CD4-positive, alpha-beta T cell treated with Interleukin-21 for 1 hour (primary cell): ENCODE measurements around the gene CPNE2.
A peak's percentile ranks its signal among the peaks of the same experiment; 100 is the strongest.
"Not testable (repeated sequence)": the region's sequence is repeated elsewhere in the genome, so short reads cannot be mapped to it uniquely, and the experiment has no call there.

ENCODE experiments used
- DNase-seq: peaks from one replicate; pipeline ENCODE4 v3.0.0-alpha.2; 2020

The CPNE2 gene

GRCh38 chr16:57070424-57070823 is 22.0 kb upstream of the CPNE2 start:
- no peak for DNase-seq

- DNase-seq, result peak; percentile 45
Measured at GRCh38 chr16:57071081-57071732, 21.2 kb upstream of the CPNE2 start.

- DNase-seq, result no peak
Measured at GRCh38 chr16:57071831-57072582, 20.4 kb upstream of the CPNE2 start.

DNA sequence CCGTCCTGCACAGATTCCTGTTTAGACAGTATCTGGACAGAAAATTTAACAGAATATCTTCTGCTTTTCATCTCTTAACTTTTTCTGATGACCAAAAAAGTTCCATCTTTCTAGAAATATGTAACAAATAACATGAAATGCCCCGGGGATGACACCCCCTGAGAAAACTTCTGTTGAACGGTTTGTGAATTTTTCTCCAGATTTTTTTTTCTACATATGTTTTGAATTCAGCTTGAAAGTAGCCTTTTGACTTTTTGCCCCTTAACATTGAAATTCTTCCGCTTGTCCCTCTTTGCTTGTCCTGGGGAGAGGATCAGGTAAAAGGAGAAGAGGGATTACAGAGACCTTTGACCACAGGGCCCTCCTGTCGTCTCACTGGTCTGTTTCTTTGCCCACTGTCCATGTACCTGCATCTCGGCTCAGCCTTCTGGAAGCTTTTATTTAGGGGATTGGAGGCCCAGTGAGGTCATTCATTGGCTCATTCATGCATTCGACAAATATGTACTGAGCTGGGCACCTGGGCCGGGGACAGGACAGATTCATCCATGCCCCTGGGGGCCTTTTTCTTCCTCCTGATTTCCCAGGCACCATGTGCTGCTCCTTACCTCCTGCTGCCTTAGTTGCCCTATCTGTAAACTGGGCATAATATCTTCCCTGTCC is 19.6 kb upstream of the CPNE2 start:
- DNase-seq, result no peak

GRCh38 chr16:57077714-57078113 is 14.7 kb upstream of the CPNE2 start:
- no peak for DNase-seq

GRCh38 chr16:57081744-57082143 is 10.6 kb upstream of the CPNE2 start:
- DNase-seq, result no peak

DNA sequence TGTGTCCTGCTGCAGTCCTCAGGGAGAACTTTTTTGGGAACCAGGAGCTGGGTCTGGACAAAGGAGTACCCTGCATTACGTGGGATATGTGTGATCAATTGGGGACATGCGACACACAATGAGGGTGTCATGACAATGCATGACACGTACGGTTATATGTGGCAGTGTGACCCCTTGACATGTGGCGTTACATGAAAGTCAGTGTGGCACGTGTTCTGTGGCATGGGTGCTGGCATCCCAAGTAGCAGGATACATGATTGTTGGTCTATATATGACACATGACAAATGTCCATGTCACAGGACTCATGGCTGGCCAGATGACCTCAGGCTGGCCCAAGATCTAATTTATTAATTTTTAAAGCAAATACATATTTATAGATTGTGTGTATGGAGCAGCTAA is 9.7 kb upstream of the CPNE2 start:
- no peak for DNase-seq

- DNase-seq, result no peak
Measured at GRCh38 chr16:57083485-57084126, 8.8 kb upstream of the CPNE2 start.

DNA sequence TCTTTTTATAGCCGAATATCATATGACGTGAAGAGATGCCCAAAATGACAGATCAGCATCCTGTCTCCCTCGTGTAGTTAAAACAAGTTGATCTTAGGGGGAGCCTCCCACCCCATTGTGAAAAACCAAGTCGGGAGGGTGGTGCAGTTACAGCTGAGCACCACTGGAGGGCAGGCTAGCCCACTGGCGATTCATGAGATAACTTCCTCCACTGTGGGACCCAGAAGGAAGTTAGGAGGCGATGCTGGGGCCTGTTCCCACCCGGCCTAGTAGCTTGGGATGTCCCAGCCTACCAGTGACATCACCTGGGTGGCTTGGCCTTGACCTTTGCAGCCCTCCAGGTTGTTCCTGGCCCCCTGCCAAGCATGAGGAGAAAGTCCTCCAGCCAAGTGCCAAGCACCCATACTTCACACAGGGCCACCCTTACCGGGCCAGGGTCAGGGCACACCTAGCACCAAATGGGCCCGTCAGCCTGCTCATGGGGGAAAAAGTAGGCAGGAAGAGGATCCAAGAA is 8.1 kb upstream of the CPNE2 start:
- DNase-seq, result peak; percentile 84

DNA sequence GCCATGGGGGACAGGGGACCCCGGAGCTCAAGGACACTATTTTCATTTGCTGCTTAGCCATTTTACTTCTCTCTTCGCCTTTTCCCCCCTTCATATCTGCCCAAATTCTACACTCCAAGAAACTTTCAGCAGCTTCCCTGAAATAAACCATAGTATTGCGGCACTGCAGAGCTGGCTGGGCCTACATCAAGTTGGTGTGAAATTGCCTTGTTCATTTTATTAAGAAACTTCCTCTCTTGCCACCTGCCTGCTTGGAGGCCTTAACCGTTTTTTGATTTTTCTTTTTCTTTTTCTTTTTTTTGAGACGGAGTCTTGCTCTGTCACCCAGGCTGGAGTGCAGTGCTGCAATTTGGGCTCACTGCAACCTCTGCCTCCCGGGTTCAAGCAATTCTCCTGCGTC is 7.4 kb upstream of the CPNE2 start:
- DNase-seq, result no peak

DNA sequence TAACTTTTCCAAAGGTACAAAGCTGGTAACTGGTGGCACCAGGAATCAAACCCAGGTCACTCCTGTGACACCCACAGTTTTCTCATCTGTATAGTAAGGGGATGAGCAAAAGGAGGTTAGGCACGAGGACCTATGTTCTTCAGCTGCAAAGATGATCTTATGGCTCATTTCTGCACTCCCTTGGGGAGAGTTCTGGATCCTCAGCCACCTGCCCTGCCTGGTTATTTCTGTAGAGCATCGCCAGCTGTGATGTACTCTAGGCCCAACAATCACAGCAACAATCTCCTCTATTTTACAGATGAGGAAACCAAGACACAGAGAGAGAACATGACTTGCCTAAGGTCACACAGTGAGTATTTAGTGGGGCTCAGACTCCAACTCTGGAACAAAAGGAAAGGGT is 5.4 kb upstream of the CPNE2 start:
- no peak for DNase-seq

DNA sequence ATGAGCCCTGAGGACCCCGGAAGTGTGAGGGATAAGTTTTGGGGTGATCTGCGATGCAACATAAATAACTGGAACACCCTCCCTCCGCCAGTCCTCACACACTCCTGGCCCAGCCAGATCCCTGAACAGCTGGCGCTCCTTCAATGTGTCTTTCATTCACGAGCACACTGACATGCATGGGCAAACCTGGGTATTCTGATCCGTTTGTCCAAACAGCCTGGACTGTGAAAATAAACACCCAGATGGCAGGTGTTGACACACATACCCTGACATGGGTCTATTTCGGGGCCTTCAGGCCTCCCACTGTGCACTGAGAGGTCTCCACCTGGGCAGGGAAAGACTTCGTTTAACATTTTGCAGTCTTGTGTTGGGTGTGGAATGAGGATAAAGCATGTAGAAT is 3.0 kb upstream of the CPNE2 start:
- no peak for DNase-seq

DNA sequence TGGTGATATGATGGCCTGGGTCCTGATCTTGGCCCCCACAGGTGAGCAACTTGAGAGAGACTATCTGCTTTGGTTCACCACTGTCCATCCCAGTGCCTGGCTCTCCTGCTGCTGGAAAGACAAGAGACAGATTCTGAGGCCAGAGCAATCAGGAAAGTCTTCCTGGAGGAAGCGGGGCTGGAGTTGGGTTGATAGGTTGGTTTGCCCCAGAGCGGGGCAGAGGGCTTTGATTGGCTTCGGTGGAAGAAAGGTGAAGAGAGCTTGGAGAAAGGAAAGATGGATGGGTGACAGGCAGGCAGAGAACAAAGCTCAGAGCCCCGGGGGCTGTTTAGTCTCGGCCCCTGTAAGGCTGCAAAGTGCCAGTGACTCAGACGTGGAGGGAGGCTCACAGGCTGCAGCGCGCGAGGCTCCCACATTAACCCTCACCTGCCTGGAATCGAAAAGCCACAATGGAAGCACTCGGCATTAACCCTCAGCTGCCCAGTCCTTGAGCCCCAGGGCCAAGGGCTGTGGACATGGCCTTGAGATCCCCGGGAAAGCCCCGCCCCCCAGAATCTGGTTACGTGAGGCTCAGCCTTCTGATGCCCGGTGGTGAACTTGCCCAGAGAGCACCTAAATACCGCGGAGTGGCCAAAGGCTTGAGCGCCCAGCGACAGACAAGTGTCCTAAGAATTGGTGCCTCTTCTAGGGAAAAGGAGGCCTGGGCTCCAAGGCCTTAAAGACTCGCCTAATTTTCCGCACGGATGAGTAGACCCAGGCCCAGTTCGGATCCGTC is 996 bp upstream of the CPNE2 start:
- no peak for DNase-seq

- DNase-seq, result peak; percentile 47
Measured at GRCh38 chr16:57092786-57093411, 516 bp downstream of the CPNE2 start.

- no peak for DNase-seq
Measured at GRCh38 chr16:57093666-57094564, 1.5 kb downstream of the CPNE2 start.

- DNase-seq, result no peak
Measured at GRCh38 chr16:57094911-57095310, 2.5 kb downstream of the CPNE2 start.

DNA sequence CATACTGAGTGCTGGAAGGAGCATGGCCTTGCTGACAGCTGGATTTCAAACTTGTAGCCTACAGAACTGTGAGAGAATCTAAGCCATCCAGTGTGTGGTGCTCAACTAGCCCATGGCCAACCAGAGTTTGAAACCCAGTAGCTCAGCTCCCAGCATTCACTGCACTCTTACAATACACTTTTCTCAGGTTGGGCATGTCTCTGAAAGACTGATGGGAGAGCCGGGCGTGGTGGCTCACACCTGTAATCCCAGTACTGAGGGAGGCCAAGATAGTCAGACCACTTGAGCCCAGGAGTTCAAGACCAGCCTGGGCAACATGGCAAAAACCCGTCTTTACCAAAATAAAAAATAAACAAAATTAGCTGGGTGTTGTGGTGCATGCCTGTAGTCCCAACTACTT is 3.8 kb downstream of the CPNE2 start:
- DNase-seq, result no peak

GRCh38 chr16:57096793-57097192 is 4.4 kb downstream of the CPNE2 start:
- no peak for DNase-seq

GRCh38 chr16:57098188-57098841 is 5.9 kb downstream of the CPNE2 start:
- no peak for DNase-seq

DNA sequence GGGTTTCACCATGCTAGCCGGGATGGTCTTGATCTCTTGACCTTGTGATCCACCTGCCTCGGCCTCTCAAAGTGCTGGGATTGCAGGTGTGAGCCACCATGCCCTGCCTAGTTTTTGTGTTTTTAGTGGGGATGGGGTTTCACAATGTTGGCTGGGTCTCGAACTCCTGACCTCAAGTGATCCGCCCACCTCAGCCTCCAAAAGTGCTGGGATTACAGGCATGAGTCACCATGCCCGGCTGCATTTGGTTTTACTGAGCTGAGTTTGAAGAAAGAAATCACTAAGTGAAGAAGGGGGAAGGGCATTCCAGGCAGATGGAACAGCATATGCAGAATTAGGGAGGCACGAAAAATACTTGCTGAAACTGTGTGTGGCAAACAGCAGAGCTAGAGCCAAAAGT is 7.6 kb downstream of the CPNE2 start:
- not testable (repeated sequence) for DNase-seq

GRCh38 chr16:57100445-57100844 is 8.1 kb downstream of the CPNE2 start:
- no peak for DNase-seq
